ENCODE results near the gene DHDDS. TPM values are rescaled to one million over a fixed set of nuclear protein-coding genes. Genes with fewer than 3 reads are reported as not detected.
A peak's percentile ranks its signal among the peaks of the same experiment; 100 is the strongest.
"Not testable (repeated sequence)": the region's sequence is repeated elsewhere in the genome, so short reads cannot be mapped to it uniquely, and the experiment has no call there.

The DHDDS gene
- total RNA-seq, 2 donors from 2014 or later, result 21.3 to 52.4 TPM

DNA sequence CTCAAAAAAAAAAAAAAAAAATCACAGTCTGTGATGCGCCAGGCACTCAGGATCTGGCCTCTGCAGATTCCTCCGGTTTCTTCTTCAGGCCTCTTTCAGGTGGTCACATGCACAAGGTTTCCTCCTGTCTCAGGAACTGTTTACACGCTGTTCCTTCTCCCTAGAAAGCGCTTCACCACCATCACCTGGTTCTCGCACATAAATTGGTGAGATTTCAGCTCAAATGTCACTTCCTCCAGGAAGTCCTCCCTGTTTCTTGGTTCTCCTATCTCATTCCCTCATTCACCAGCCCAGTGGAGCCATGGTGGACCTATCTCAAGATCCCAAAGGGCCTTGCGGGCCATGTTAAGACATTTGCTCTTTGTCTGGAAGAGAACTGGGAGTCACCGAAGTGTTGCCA, 66.8 kb downstream of the DHDDS start:
- no peak overlapping the region for H3K27ac ChIP-seq
- ATAC-seq, result no peak
- no peaks in the 10 kb centered on the region for H3K36me3 ChIP-seq (replicated peaks in 1 of 2; ENCODE audit: insufficient read depth in 1 of 2, low read depth in 2 of 2)
- H3K4me3 ChIP-seq, result no peak overlapping the region
- H3K27me3 ChIP-seq, result no peaks in the 10 kb centered on the region
- TF ChIP-seq, protein P1, sequence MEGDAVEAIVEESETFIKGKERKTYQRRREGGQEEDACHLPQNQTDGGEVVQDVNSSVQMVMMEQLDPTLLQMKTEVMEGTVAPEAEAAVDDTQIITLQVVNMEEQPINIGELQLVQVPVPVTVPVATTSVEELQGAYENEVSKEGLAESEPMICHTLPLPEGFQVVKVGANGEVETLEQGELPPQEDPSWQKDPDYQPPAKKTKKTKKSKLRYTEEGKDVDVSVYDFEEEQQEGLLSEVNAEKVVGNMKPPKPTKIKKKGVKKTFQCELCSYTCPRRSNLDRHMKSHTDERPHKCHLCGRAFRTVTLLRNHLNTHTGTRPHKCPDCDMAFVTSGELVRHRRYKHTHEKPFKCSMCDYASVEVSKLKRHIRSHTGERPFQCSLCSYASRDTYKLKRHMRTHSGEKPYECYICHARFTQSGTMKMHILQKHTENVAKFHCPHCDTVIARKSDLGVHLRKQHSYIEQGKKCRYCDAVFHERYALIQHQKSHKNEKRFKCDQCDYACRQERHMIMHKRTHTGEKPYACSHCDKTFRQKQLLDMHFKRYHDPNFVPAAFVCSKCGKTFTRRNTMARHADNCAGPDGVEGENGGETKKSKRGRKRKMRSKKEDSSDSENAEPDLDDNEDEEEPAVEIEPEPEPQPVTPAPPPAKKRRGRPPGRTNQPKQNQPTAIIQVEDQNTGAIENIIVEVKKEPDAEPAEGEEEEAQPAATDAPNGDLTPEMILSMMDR (IDR thresholded peaks at IDR 0.05), result no peak
- no peak for TF ChIP-seq POLR2A (IDR thresholded peaks at IDR 0.05)
- peaks cover 18% of the 10 kb centered on the region for H3K4me1 ChIP-seq
- intact Hi-C loops (cut with DNase I), result no loop called here
- no peak for DNase-seq
- 71 to 95% methylated on average over 7 of the region's 7 CpGs for WGBS, 2 donors
- H3K9me3 ChIP-seq, result no peaks in the 10 kb centered on the region

DNA sequence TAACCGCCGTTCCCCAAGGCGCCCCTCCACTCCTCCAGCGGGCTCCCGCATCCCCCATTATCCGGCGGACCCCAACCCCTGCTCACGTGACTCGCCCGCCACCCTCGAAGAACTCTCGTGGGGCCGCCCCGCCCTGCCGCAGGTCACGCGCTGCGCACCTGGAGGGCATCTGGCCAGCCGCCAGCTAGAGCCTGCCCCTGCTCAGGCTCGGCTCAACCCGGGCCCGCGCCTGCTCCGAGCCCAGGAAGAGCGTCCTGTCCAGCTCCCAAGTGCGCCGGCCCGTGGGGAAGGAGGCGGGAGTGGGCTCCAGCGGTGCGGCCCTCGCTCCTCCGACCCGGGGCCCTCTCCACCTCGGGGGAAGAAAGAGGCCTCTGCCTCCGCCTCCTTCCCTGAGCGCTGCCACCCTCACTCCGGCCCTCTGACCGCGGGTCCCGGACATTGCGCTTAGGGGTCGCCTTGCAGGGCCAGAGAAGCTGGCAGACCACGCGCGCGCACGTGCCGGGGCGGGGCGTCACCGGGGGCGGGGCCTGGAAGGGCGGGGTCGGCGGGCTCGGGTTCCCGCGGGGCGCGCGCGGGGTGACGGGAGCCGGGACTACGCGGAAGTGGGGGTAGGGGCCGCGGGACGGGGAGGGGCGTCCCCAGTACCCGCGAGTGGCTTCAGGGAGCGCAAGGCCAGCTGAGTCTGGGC, 68.5 kb downstream of the DHDDS start:
- Histone ChIP-seq H3K9me3 (no peaks in the 10 kb centered on the region), H3K27ac (peak overlapping the region; percentile 81 to 98 (median 89)), H3K36me3 (replicated peaks in 1 of 2; ENCODE audit: insufficient read depth in 1 of 2, low read depth in 2 of 2) (no peaks in the 10 kb centered on the region), H3K27me3 (no peaks in the 10 kb centered on the region), H3K4me1 (peaks cover 18% of the 10 kb centered on the region), H3K4me3 (peak overlapping the region; percentile 15 to 62)
- DNase-seq (peak; percentile 85 to 90 (median 88)), ATAC-seq (peak; percentile 86)
- intact Hi-C loops (cut with DNase I), result no loop called here
- TF ChIP-seq POLR2A (IDR thresholded peaks at IDR 0.05), result peak in 2 of 3 donors; percentile 30 to 86
- TF ChIP-seq, protein P1 (IDR thresholded peaks at IDR 0.05), result peak in 1 of 7 experiments; percentile 9
- WGBS, 2 donors, result 0% methylated on average over 56 of the region's 74 CpGs; no CpG with 5 or more reads in 1 of the 2 donors

DNA sequence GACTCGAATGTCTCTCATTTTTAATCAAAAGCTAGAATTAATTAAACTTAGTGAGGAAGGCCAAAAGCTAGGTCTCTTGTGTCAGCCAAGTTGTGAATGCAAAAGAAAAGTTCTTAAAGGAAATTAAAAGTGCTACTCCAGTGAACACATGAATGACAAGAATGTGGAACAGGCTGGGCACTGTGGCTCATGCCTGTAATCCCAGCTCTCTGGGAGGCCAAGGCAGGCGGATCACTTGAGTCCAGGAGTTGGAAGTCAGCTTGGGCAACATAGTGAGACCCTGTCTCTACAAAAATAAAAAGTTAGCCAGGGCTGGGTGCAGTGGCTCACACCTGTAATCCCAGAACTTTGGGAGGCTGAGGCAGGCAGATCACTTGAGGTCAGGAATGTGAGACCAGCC, 78.6 kb downstream of the DHDDS start:
- H3K36me3 ChIP-seq (replicated peaks in 1 of 2; ENCODE audit: insufficient read depth in 1 of 2, low read depth in 2 of 2); H3K9me3 ChIP-seq; H3K4me3 ChIP-seq; H3K4me1 ChIP-seq; intact Hi-C loops (cut with DNase I); H3K27me3 ChIP-seq; ATAC-seq; DNase-seq; H3K27ac ChIP-seq: not testable (repeated sequence)
- WGBS, 2 donors, result 54 to 70% methylated on average over 2 of the region's 2 CpGs

DNA sequence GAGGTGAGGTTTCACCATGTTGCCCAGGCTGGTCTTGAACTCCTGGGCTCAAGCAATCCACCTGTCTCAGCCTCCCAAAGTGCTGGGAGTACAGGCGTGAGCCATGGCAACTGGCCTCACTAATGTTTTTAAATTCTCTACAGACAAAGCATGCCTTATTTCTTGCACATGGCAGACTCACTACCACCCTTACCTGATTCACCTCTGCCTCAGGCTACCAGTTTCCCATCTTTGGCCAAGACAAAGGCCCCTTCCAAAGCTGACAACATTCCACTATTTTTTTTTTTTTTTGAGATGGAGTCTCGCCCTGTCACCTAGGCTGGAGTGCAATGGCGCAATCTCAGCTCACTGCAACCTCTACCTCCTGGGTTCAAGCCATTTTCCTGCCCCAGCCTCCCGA, 83.7 kb downstream of the DHDDS start:
- H3K4me1 ChIP-seq; H3K4me3 ChIP-seq; H3K36me3 ChIP-seq (replicated peaks in 1 of 2; ENCODE audit: insufficient read depth in 1 of 2, low read depth in 2 of 2); intact Hi-C loops (cut with DNase I); H3K9me3 ChIP-seq; ATAC-seq; DNase-seq; H3K27me3 ChIP-seq; H3K27ac ChIP-seq: not testable (repeated sequence)
- WGBS, 2 donors, result 90 to 93% methylated on average over 4 of the region's 4 CpGs

DNA sequence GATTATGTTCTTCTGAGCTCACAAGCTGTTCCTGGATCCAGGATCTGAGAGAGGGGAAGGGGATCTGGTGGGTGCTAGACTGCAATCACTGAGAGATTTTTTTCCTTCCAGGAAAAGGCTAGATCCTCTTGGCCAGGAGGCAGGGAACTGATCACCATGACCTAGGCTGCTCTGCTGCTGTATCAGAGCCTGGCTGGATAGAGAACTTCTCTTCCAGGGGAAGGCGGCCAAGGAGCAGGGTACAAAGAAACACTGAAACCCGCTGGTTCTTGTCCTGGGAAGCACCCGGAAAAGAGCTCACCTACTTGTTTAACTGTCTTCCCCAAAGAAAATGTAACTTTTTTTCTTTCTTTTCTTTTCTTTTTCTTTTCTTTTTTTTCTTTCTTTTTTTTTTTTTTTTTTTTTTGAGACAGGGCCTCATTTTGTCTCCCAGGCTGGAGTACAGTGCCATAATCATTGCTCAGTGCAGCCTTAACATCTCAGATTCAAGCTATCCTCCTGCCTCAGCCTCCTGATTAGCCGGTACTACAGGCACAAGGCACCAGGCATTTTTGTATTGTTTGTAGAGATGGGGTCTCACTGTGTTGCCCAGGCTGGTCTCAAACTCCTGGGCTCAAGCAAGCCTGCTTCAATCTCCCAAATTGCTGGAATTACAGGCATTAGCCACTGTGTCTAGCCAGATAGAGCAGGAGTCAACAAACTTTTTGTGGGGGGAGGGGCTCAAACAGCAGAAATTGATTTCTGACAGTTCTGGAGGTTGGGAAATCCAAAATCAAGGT, 85.1 kb downstream of the DHDDS start:
- DNase-seq, result no peak

More for the DNA sequence above, 85.1 kb downstream of the DHDDS start:
- Histone ChIP-seq H3K27ac (no peak overlapping the region), H3K4me1 (no peaks in the 10 kb centered on the region), H3K36me3 (replicated peaks in 1 of 2; ENCODE audit: insufficient read depth in 1 of 2, low read depth in 2 of 2) (no peaks in the 10 kb centered on the region), H3K9me3 (no peaks in the 10 kb centered on the region), H3K4me3 (no peak overlapping the region), H3K27me3 (no peaks in the 10 kb centered on the region)
- no peak for ATAC-seq
- 77 to 82% methylated on average over 3 to 4 of the region's 4 CpGs for WGBS, 2 donors
- TF ChIP-seq POLR2A (IDR thresholded peaks at IDR 0.05), result no peak
- TF ChIP-seq, protein P1 (IDR thresholded peaks at IDR 0.05), result no peak
- intact Hi-C loops (cut with DNase I), result no loop called here
